Lung (tissue), 12 donors: Measurements from ENCODE around the gene RBM5. TPM values are rescaled to one million over a fixed set of nuclear protein-coding genes. Genes with fewer than 3 reads are reported as not detected.

Experiments used
- ATAC-seq: fragments of 200-7000 bp; cut with Tn5 transposase; one replicate; pipeline ENCODE4 v1.9.1; 2020; ENCODE audit warnings: moderate number of reproducible peaks; ENCODE audit not compliant: insufficient read depth, low FRiP score
- DNase-seq, 3 donors: peaks; one replicate each; pipeline ENCODE4 v3.0.0-alpha.2; 2013 to 2017
- H3K27ac ChIP-seq, 2 donors: one replicate each; pipeline ENCODE4 v1.5.1; 2013; ENCODE audit warnings: mild to moderate bottlenecking in 2 of 2, moderate library complexity in 2 of 2, control low read depth in 1 of 2, inconsistent platforms in 1 of 2, low read depth in 1 of 2, low read length in 1 of 2
- H3K27me3 ChIP-seq, 3 donors: one replicate each; pipeline ENCODE4 v1.5.1; 2013; ENCODE audit warnings: low read length in 2 of 3; ENCODE audit not compliant: control insufficient read depth in 3 of 3, insufficient read depth in 3 of 3
- H3K36me3 ChIP-seq, 4 donors: one replicate each; pipeline ENCODE4 v1.5.1; 2013; ENCODE audit warnings: low read length in 4 of 4, mild to moderate bottlenecking in 1 of 4, moderate library complexity in 1 of 4; ENCODE audit not compliant: control insufficient read depth in 4 of 4, insufficient read depth in 4 of 4
- H3K4me1 ChIP-seq, 5 donors: one replicate each; pipeline ENCODE4 v1.5.1; 2013; ENCODE audit warnings: low read length in 5 of 5, mild to moderate bottlenecking in 2 of 5, moderate library complexity in 1 of 5; ENCODE audit not compliant: control insufficient read depth in 5 of 5, insufficient read depth in 5 of 5
- H3K4me3 ChIP-seq: one replicate; pipeline ENCODE4 v1.5.1; 2013; ENCODE audit warnings: mild to moderate bottlenecking, control low read depth, moderate library complexity
- H3K9ac ChIP-seq, 2 donors: one replicate each; pipeline ENCODE4 v1.5.1; 2013; ENCODE audit warnings: low read length in 2 of 2, control low read depth in 1 of 2; ENCODE audit not compliant: insufficient read depth in 1 of 2
- H3K9me3 ChIP-seq, 4 donors: one replicate each; pipeline ENCODE4 v1.5.1; 2013; ENCODE audit warnings: low read length in 3 of 4, mild to moderate bottlenecking in 1 of 4, moderate library complexity in 1 of 4; ENCODE audit not compliant: control insufficient read depth in 4 of 4, insufficient read depth in 3 of 4
- CTCF ChIP-seq: IDR thresholded peaks from 2 replicates; pipeline ENCODE4 v1.5.1; 2012; ENCODE audit warnings: mild to moderate bottlenecking; ENCODE audit errors: control extremely low read depth, extremely low read depth
- WGBS, 2 donors: extraction: QIAGEN DNeasy Blood & Tissue Kit; methylation state at CpG; one replicate each; pipeline ENCODE4 v1.1.7; 2013; 5-methylcytosine and 5-hydroxymethylcytosine counted together
- polyA plus RNA-seq, 2 donors: library from polyadenylated mRNA; stranded (reverse); fragments of 200-250 nt; gene quantifications; one replicate each; pipeline ENCODE4 v1.2.1, GENCODE V29; 2013
- total RNA-seq, 2 donors: library from RNA; depleted of rRNA in 1 of 2; stranded (reverse); fragments of >200 nt in 1 of 2; gene quantifications; one replicate each; pipeline ENCODE4 v1.2.1, GENCODE V29; 2014 to 2021
- donor health status: control.
- donor health status: control.
- donor health status: Bipolar disorder and iron deficiency.
- donor health status: healthy.
- donor health status: DM: yes; HTN: yes; CAD: no.

The RBM5 gene
- total and polyA plus RNA-seq, 4 donors = 71.4 to 380 (median 94.6) TPM

DNA sequence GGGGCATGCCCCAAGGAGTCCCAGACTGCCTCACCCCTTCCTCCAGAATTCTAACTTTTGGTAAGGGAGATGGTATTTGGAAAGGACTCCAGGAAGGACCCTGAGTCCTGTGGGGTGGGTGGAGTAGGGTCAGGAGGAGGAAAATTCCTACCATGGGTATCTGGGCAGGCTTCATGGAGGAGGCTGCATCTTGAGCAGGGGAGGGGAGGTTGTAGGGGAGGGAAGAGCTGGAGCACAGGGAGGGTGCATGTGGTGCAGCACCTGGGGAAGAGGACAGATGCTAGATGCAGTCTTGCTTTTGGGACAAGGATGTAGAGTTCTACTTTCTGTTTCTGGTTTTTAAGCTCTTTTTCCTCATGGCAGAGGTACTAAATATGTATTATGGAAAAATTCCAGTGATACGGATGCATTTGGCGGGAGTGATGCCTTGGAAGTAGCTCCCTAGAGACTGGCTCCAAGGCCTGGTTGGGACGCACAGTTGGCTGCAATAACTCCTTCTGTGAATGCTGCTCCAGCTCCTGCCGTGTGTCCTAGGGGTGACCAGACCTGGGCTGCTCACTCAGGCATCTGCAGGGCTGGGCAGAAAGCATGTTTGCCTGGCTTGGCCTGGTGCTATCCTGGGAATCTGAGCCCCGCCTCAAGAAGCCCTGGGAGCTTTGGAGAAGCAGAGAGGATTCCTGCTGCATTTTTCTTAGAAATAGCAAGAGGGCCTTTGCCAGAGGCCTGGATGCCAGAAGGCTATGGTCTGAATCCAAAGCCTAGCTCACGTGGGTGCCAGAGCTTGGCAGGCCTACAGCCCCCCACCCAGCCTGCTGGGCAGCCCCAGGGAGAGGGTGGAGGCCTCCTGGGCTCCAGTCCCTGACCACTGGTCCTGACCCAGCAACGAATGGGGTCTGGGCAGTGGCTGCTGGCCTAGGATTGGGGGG, 76.5 kb downstream of the RBM5 start:
- TF ChIP-seq CTCF = no peak
- H3K4me3 ChIP-seq = no peak overlapping the region

DNA sequence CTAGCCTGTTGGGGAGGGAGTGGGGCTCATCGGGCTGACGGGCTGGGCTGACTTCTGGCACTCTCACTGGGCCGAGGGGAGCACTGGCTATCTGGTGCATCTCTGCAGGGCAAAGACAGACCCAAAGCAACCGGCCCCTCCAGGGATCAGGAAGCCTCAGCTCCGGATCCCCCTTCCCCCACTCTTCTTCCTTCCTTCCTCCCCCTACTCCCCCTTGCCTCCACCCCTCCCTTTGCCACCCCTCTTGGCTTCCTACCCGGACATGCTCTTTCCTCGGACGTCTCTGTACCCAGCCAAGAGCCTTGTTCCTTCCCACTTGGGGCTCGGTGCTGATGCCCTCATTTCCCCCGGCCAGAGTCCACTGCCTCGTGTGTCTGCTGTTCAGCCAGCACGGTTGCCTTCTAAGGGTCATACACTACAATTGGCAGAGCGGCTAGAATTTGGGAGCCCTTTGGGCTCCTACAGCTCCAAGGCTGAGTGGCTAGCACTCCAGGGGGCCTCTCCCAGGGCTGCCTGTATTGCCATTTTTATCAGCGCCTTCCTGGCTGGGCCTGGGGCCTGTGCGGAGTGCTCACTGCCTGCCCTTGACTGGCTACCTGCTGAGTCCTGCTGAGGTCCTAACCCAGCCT, 77.3 kb downstream of the RBM5 start:
- Histone ChIP-seq H3K27ac (peak overlapping the region; percentile 58 to 86), H3K4me1 (peaks cover 7 to 89% (median 52%) of the 10 kb centered on the region in 5 donors), H3K9ac (peak overlapping the region; percentile 10 to 63), H3K27me3 (no peaks in the 10 kb centered on the region), H3K9me3 (no peaks in the 10 kb centered on the region), H3K4me3 (no peak overlapping the region), H3K36me3 (peaks cover 0 to 3% (median 0%) of the 10 kb centered on the region in 4 donors)
- 29 to 31% methylated on average over 15 of the region's 15 CpGs for WGBS, 2 donors
- DNase-seq = peak; percentile 65 to 86 (median 75)
- TF ChIP-seq CTCF = no peak
- no peak for ATAC-seq

More for the DNA sequence above, 76.5 kb downstream of the RBM5 start:
- peak; percentile 72 to 78 (median 75) for DNase-seq
- Histone ChIP-seq H3K4me1 (peaks cover 7 to 88% (median 52%) of the 10 kb centered on the region in 5 donors), H3K9me3 (no peaks in the 10 kb centered on the region), H3K27me3 (no peaks in the 10 kb centered on the region), H3K36me3 (peaks cover 0 to 4% (median under 1%) of the 10 kb centered on the region in 4 donors), H3K9ac (peak overlapping the region in 1 of 2 donors; percentile 63), H3K27ac (peak overlapping the region; percentile 58 to 86)
- no peak for ATAC-seq
- WGBS, 2 donors = 44 to 58% methylated on average over 7 of the region's 7 CpGs

DNA sequence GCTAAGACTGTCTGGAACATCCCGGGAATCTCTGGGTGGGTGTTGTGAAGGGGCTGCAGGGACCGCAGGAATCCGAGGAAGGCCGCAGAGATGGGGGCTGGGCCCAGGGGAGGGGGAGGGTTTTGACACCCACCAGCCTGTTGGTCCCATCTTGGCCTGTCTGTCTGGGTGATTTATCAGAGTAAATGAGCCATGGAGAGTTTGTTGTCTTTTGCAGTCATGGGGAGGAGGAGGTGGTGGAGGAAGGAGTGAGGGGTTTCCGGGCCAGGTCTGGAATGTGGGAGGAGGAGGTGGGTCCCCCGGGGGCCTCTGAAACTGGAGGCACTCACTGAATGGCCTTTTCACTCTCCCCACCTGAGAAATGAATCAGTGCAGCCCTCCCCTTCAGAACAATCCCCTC, 77.9 kb downstream of the RBM5 start:
- ATAC-seq (no peak), DNase-seq (no peak)
- no peaks in the 10 kb centered on the region for H3K9me3 ChIP-seq
- TF ChIP-seq CTCF = no peak
- H3K4me3 ChIP-seq = no peak overlapping the region
- H3K4me1 ChIP-seq = peaks cover 7 to 89% (median 54%) of the 10 kb centered on the region in 5 donors
- no peaks in the 10 kb centered on the region for H3K36me3 ChIP-seq
- 51 to 65% methylated on average over 6 of the region's 6 CpGs for WGBS, 2 donors
- peak overlapping the region in 1 of 2 donors; percentile 85 for H3K27ac ChIP-seq
- peak overlapping the region in 1 of 2 donors; percentile 63 for H3K9ac ChIP-seq
- H3K27me3 ChIP-seq = no peaks in the 10 kb centered on the region
